ENCODE data around the gene SLIT3. TPM values are rescaled to one million over a fixed set of nuclear protein-coding genes. Genes with fewer than 3 reads are reported as not detected.

SLIT3 gene
- total and polyA plus RNA-seq, 10 of the 15 experiments (the other 5 are each of a cell fraction or from before 2014, with no cell fraction given) = 0.05 TPM; not detected in 9

- no peak for TF ChIP-seq CUX1 (IDR thresholded peaks at IDR 0.05; ENCODE audit: insufficient replicate concordance, low read depth, low read length)
- no peak for TF ChIP-seq NKRF (conservative IDR thresholded peaks at IDR 0.05)
- no peak for TF ChIP-seq CBFB (IDR thresholded peaks at IDR 0.05; ENCODE audit: low read depth)
- no peak for TF ChIP-seq IRF3 (IDR thresholded peaks at IDR 0.05)
- no peak for TF ChIP-seq NR2C2 (IDR thresholded peaks at IDR 0.05; ENCODE audit: borderline replicate concordance, control insufficient read depth, insufficient read length, low read depth)
- no peak for TF ChIP-seq ESRRA (IDR thresholded peaks at IDR 0.05; ENCODE audit: low read length)
- no peak for TF ChIP-seq ZZZ3 (IDR thresholded peaks at IDR 0.05; ENCODE audit: control insufficient read depth, insufficient read length, low read depth)
- TF ChIP-seq ZSCAN29 (IDR thresholded peaks at IDR 0.05) = no peak
Observed at GRCh38 chr5:169025491-169025890, 275.4 kb downstream of the SLIT3 start (continued).
